AG09309 (cell line): Measurements from ENCODE around the gene IFNA6.
"Not testable (repeated sequence)": the region's sequence is repeated elsewhere in the genome, so short reads cannot be mapped to it uniquely, and the experiment has no call there.

Experiments used
- DNase-seq: peaks from one replicate; pipeline ENCODE4 v3.0.0-alpha.2; 2010; ENCODE audit warnings: low read depth
- H3K4me3 ChIP-seq: 2 replicates; pipeline ENCODE4 v1.5.1; 2011; ENCODE audit warnings: mild to moderate bottlenecking, low read depth, low read length, moderate library complexity; ENCODE audit not compliant: control insufficient read depth
- TF ChIP-seq, protein P1 (sequence below): IDR thresholded peaks from 2 replicates; pipeline ENCODE4 v1.5.1; 2011; ENCODE audit warnings: mild to moderate bottlenecking, low read depth, low read length, inconsistent platforms; ENCODE audit not compliant: insufficient read depth, control insufficient read depth; ENCODE audit errors: missing control alignments

IFNA6 gene

DNA sequence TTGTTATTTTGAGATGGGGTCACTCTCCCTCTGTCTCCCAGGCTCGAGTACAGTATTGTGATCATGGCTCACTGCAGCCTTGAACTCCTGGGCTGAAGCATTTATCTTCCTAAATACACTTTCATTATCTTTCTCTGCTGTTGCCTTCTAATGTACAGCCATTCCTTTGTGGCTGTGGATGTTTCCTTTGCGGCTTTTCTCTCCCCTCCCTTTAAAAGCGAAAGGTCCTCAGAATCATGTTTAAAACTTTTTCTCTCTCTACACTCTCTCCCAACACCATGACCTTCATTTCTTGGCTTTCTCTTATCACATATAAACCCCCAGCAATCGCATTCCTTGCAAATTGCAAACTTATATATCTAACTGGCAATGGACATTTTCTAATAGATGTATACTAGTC is 32.9 kb upstream of the IFNA6 start:
- H3K4me3 ChIP-seq: no peak overlapping the region
- DNase-seq: no peak
- TF ChIP-seq, protein P1, sequence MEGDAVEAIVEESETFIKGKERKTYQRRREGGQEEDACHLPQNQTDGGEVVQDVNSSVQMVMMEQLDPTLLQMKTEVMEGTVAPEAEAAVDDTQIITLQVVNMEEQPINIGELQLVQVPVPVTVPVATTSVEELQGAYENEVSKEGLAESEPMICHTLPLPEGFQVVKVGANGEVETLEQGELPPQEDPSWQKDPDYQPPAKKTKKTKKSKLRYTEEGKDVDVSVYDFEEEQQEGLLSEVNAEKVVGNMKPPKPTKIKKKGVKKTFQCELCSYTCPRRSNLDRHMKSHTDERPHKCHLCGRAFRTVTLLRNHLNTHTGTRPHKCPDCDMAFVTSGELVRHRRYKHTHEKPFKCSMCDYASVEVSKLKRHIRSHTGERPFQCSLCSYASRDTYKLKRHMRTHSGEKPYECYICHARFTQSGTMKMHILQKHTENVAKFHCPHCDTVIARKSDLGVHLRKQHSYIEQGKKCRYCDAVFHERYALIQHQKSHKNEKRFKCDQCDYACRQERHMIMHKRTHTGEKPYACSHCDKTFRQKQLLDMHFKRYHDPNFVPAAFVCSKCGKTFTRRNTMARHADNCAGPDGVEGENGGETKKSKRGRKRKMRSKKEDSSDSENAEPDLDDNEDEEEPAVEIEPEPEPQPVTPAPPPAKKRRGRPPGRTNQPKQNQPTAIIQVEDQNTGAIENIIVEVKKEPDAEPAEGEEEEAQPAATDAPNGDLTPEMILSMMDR: no peak

DNA sequence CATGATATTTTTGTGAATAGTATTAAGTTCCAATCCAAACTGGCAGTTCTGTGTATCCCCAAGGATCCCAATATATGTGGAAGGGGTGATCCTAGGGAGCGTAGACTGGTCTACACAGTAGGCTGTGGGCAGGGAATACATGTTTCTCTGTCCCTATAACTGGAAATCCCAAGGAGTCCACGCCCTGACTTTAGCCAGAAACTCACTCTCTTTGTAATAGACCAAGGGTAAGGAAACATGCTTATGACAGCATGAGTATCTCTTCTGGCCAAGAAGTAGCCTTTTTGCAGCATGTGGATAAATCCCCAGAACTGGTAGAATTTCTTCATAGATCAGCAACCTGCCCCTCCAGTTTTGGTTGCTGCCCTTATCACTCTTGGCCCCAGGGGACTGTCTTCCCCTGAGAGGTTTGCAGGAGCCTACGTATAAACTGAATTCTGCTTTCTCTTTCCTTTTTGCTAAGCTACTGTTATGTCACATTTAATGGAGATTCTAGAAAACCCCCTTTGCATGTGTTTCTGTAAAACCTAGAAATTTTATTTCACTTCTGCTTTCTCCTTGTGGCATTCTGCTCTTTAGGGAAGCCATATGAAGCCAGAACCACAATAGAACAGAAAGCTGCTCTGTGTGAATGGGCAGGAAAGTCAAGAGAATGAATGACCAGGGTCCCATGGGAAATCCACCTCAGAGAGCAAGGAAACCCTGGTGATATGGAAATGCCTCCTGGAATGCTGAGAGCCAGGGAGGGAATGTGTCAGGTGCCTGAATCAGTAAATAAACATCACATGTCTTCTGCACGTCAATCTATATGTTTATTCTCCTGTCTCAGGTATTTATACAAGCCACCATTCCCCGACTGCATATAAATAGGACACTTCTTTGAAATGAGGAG is 31.0 kb upstream of the IFNA6 start:
- DNase-seq: no peak
- TF ChIP-seq, protein P1: no peak
- H3K4me3 ChIP-seq: no peak overlapping the region

DNA sequence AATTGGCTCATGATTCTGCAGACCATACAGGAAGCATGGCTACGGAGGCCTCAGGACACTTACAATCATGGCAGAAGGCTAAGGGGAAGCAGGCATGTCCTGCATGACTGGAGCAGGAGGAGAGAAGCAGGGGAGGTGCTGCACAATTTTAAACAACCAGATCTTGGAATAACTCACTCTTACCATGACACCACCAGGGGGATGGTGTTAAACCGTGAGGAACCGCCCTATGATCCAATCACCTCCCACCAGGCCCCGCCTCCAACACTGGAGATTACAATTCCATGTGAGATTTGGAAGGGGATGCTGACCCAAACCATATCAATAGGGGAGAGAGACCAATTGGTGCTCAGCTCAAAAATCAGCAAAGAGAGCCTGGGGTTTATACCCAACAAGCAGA is 20.8 kb upstream of the IFNA6 start:
- not testable (repeated sequence) for DNase-seq, H3K4me3 ChIP-seq

DNA sequence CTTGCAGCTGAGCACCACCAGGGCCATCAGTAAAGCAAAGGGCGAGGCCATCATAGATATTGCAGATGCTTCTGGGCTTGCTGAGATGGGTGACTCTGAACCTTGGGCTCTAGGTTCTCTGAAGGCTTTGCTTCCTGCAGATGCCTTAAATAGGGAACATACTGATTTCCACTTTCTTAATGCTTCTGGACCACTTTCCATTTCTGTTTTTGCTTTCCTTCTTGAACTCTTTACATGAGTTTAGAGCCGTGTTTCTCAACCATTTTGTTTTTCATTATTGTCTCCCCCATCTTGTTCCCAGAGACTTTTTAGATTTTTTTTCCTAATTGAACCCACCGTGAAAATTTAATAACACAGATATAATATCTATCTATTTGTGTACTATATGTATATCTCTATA is 17.3 kb upstream of the IFNA6 start, which contains the start of gene IFNA13:
IFNA13 (minus strand) TSS at position 101 of the 400 bp plus-strand sequence; CDS start at position 54, 47 bp downstream.
- TF ChIP-seq, protein P1: no peak
- no peak for DNase-seq
- no peak within 1 kb of the TSS for H3K4me3 ChIP-seq

DNA sequence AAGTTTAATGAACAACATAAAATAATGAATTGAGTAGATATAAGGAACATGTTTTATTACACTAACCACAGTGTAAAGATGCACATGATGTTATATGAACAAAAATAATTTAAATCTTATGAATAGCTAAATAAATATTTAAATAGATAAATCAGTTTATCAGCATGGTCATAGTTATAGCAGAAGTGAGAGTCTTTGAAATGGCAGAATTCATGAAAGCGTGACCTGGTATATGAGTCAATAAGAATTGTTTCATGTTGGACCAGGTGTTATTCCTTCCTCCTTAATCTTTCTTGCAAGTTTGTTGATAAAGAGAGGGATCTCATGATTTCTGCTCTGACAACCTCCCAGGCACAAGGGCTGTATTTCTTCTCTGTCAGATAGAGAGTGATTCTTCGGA is 16.5 kb upstream of the IFNA6 start:
- not testable (repeated sequence) for DNase-seq, H3K4me3 ChIP-seq

DNA sequence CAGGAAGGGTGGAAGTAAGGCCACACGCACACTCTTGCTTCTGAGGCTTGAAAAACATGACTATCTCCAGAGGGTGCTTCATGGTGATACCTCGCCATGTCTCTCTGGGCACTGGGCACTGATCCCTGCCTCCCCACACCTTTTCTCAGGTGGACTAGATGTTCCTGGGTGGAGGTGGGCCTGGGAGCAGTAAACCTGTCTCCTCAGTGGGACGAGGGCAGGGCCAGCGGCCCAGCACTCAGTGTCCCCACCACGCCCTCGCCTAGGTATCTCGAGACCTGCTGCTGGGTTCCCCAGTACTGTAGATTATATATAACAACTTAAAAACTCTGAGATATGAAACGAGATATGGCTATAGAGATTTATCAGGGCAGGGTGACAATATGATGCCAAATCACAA is 11.6 kb upstream of the IFNA6 start:
- no peak for DNase-seq
- no peak overlapping the region for H3K4me3 ChIP-seq
- TF ChIP-seq, protein P1: no peak

DNA sequence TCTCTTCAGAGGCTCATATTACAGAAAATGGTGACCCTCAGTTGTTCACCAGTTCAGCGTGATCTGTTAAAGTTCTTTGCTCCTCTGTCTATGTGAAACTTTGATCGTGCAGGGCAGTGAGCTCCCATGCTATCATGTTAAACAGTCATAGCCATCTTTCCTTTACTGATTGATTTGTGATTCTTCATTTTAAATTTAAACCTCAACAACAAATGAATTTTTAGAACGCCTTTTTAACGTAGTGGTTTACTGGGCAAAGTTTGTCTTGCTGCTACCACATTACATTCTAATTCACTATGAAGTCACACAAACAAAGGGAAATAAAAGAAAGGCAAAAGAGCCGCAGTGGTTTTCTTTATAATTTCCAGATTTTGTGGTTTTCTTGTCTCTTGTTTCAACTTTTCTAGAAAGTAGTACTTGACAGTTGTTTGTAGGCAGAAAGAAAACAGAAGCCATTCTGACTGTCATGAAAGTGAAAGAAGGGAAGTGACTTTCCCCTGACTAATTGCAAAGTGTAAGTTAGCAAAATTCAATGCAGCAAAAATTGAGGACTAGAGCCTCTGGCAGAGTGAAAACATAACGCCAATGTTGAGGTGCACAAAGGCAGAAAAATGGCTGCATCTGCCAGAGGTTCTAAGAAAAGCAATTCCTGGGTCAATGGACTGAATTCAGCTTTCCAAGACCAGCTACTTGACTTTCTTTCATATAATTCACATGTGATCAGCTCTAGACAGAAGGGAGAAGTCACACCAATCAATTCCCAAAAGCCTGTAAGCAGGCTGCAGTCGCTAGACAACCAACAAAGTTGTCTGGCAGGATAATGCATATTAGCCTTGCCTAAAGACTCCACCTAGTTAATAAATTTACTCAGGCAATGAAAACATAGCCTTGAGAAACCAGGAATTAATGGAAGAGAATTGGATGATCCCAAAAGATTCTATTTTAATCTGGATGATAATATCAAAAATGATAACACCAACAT is 7.1 kb upstream of the IFNA6 start:
- no peak overlapping the region for H3K4me3 ChIP-seq
- TF ChIP-seq, protein P1: no peak
- no peak for DNase-seq
